ENCODE measurements around the gene CPPED1.

CPPED1 gene

DNA sequence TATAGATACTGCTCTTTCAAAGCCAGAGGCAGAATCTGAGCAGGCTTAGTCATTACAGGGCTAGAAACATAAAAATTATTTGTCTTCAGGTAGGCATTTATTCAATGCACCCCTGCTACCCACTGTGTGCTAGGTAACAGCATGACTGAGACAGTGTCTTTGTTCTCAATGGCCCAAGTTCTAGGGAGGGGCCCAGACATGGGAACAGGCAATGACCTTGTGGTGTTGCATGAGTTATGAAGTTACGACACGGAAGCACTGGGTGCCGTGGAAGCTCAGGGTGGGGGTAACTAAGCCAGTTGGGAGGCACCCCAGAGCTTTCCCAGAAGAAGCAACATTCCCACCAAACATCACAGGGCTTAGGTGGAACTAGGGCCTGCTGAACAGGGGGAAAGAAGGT is 87.0 kb downstream of the CPPED1 start:
- no peaks in the 10 kb centered on the region for H3K27me3 ChIP-seq (ENCODE audit: control insufficient read depth, insufficient read depth, low read length)
- H3K36me3 ChIP-seq (ENCODE audit: control insufficient read depth, insufficient read depth, low read length): no peaks in the 10 kb centered on the region
- H3K4me3 ChIP-seq (ENCODE audit: low read length): no peak overlapping the region

DNA sequence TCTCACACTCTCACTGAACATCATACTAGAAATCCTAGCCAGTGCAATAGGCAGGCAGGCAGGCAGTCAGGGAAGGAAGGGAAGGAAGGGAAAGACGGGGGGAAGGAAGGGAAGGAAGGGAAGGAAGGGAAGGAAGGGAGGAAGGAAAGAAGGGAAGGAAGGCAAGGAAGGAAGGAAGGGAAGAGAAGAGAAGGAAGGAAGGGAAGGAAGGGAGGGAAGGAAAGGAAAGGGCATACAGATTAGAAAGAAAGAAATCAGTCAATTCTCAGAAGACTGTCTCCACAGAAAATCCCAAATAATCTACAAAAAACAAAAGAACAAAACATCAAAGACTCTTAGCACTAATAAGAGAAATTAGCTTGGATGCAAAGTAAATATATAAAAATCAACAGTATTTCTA is 93.9 kb downstream of the CPPED1 start:
- Histone ChIP-seq H3K36me3 (ENCODE audit: control insufficient read depth, insufficient read depth, low read length) (no peaks in the 10 kb centered on the region), H3K4me1 (ENCODE audit: control insufficient read depth, insufficient read depth, low read length) (no peaks in the 10 kb centered on the region), H3K4me3 (ENCODE audit: low read length) (no peak overlapping the region)

More for the DNA sequence above, 87.0 kb downstream of the CPPED1 start:
- H3K4me1 ChIP-seq (ENCODE audit: control insufficient read depth, insufficient read depth, low read length): no peaks in the 10 kb centered on the region
- no peaks in the 10 kb centered on the region for H3K9me3 ChIP-seq (ENCODE audit: control insufficient read depth, low read length)
- H3K9ac ChIP-seq (ENCODE audit: low read length): no peak overlapping the region

DNA sequence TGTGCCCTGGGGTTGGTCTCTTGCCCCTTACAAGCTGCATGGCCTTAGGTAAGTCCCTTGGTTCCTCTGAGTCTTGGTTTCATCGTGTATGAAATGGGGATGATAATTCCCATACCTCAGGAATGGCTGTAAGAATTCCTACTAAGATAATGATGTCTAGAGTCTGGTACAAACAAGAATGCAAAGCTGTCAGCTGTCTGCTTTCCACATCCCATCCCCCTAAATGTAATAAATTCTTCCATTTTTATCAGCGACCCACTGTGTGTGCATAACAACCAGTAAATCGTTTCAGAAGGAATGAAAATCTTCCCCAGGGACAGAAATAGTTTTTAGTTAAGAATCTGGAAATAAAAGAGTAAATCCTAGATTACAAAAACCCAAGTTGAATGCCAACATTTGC is 95.4 kb downstream of the CPPED1 start:
- Histone ChIP-seq H3K4me1 (ENCODE audit: control insufficient read depth, insufficient read depth, low read length) (no peaks in the 10 kb centered on the region), H3K9ac (ENCODE audit: low read length) (no peak overlapping the region), H3K36me3 (ENCODE audit: control insufficient read depth, insufficient read depth, low read length) (no peaks in the 10 kb centered on the region), H3K4me3 (ENCODE audit: low read length) (no peak overlapping the region), H3K9me3 (ENCODE audit: control insufficient read depth, low read length) (no peaks in the 10 kb centered on the region), H3K27me3 (ENCODE audit: control insufficient read depth, insufficient read depth, low read length) (no peaks in the 10 kb centered on the region)

More for the DNA sequence above, 93.9 kb downstream of the CPPED1 start:
- Histone ChIP-seq H3K9ac (ENCODE audit: low read length) (no peak overlapping the region), H3K27me3 (ENCODE audit: control insufficient read depth, insufficient read depth, low read length) (no peaks in the 10 kb centered on the region), H3K9me3 (ENCODE audit: control insufficient read depth, low read length) (no peaks in the 10 kb centered on the region)

- Histone ChIP-seq H3K27me3 (ENCODE audit: control insufficient read depth, insufficient read depth, low read length) (no peaks in the 10 kb centered on the region), H3K9ac (ENCODE audit: low read length) (no peak overlapping the region), H3K4me1 (ENCODE audit: control insufficient read depth, insufficient read depth, low read length) (no peaks in the 10 kb centered on the region), H3K36me3 (ENCODE audit: control insufficient read depth, insufficient read depth, low read length) (no peaks in the 10 kb centered on the region), H3K9me3 (ENCODE audit: control insufficient read depth, low read length) (no peaks in the 10 kb centered on the region), H3K4me3 (ENCODE audit: low read length) (no peak overlapping the region)
Measured at GRCh38 chr16:12706628-12707027, 97.1 kb downstream of the CPPED1 start.

DNA sequence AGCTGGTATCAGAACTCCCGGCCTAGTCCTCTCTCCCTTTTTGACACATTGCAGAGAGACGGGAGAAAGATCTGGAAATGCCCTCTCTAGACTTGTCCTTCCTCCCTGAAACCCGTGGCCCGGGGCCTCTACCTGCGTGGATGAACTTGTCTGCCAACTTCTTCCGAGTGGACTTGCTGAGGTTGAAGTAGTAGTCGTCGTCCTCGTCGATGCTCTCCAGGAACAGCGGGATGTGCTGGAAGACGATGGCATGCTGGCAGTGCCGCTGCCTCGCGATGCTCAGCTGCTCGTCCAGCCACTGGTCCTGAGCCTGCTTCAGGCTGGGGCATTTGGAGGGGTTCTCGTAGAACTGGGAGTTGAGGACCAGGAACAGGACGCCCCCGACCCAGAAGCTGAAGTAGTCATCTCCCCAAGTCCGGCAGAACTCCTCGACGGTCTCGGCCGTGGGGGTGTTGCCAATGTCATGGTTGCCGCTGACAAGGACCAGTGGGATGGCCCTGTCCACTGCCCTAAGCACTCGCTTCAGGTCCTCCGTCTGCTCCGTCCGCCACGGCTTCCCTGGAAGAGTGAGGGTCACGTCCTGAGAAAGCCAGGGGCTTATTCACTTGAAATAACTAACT is 99.1 kb downstream of the CPPED1 start:
- Histone ChIP-seq H3K27me3 (ENCODE audit: control insufficient read depth, insufficient read depth, low read length) (no peaks in the 10 kb centered on the region), H3K4me1 (ENCODE audit: control insufficient read depth, insufficient read depth, low read length) (no peaks in the 10 kb centered on the region), H3K36me3 (ENCODE audit: control insufficient read depth, insufficient read depth, low read length) (no peaks in the 10 kb centered on the region), H3K9ac (ENCODE audit: low read length) (no peak overlapping the region), H3K4me3 (ENCODE audit: low read length) (no peak overlapping the region), H3K9me3 (ENCODE audit: control insufficient read depth, low read length) (no peaks in the 10 kb centered on the region)

GRCh38 chr16:12703935-12704334 is 99.8 kb downstream of the CPPED1 start:
- Histone ChIP-seq H3K9me3 (ENCODE audit: control insufficient read depth, low read length) (no peaks in the 10 kb centered on the region), H3K4me3 (ENCODE audit: low read length) (no peak overlapping the region), H3K36me3 (ENCODE audit: control insufficient read depth, insufficient read depth, low read length) (no peaks in the 10 kb centered on the region), H3K4me1 (ENCODE audit: control insufficient read depth, insufficient read depth, low read length) (no peaks in the 10 kb centered on the region), H3K27me3 (ENCODE audit: control insufficient read depth, insufficient read depth, low read length) (no peaks in the 10 kb centered on the region), H3K9ac (ENCODE audit: low read length) (no peak overlapping the region)

DNA sequence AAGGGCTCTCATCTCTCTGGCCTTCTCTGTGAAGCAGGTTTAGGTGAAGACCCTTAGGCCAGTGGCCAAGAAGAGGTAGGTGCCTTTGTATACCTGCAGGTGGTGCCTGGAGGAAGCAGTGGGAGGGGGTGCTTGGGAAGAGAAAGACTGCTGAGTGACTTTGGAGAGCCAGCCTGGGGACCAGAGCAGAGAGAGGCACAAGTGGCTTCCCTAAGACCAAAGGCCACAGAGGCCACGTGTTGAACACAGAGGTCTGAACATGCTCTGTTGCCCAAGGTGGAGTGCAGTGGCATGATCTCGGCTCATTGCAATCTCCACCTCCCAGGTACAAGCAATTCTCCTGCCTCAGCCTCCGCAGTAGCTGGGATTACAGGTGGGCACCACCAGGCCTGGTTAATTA is 103.5 kb downstream of the CPPED1 start:
- H3K9me3 ChIP-seq (ENCODE audit: control insufficient read depth, low read length): no peaks in the 10 kb centered on the region
- H3K36me3 ChIP-seq (ENCODE audit: control insufficient read depth, insufficient read depth, low read length): no peaks in the 10 kb centered on the region
- H3K4me3 ChIP-seq (ENCODE audit: low read length): no peak overlapping the region
- H3K9ac ChIP-seq (ENCODE audit: low read length): no peak overlapping the region
- H3K4me1 ChIP-seq (ENCODE audit: control insufficient read depth, insufficient read depth, low read length): no peaks in the 10 kb centered on the region
- H3K27me3 ChIP-seq (ENCODE audit: control insufficient read depth, insufficient read depth, low read length): no peaks in the 10 kb centered on the region

- H3K9me3 ChIP-seq (ENCODE audit: control insufficient read depth, low read length): no peaks in the 10 kb centered on the region
- no peaks in the 10 kb centered on the region for H3K36me3 ChIP-seq (ENCODE audit: control insufficient read depth, insufficient read depth, low read length)
Measured at GRCh38 chr16:12699161-12699560, 104.5 kb downstream of the CPPED1 start.

GRCh38 chr16:12697437-12697836 is 106.2 kb downstream of the CPPED1 start:
- Histone ChIP-seq H3K36me3 (ENCODE audit: control insufficient read depth, insufficient read depth, low read length) (no peaks in the 10 kb centered on the region), H3K4me3 (ENCODE audit: low read length) (no peak overlapping the region), H3K4me1 (ENCODE audit: control insufficient read depth, insufficient read depth, low read length) (no peaks in the 10 kb centered on the region), H3K9ac (ENCODE audit: low read length) (no peak overlapping the region), H3K27me3 (ENCODE audit: control insufficient read depth, insufficient read depth, low read length) (no peaks in the 10 kb centered on the region), H3K9me3 (ENCODE audit: control insufficient read depth, low read length) (no peaks in the 10 kb centered on the region)

More at GRCh38 chr16:12699161-12699560, 104.5 kb downstream of the CPPED1 start:
- no peak overlapping the region for H3K4me3 ChIP-seq (ENCODE audit: low read length)
- H3K9ac ChIP-seq (ENCODE audit: low read length): no peak overlapping the region
- no peaks in the 10 kb centered on the region for H3K27me3 ChIP-seq (ENCODE audit: control insufficient read depth, insufficient read depth, low read length)
- no peaks in the 10 kb centered on the region for H3K4me1 ChIP-seq (ENCODE audit: control insufficient read depth, insufficient read depth, low read length)

DNA sequence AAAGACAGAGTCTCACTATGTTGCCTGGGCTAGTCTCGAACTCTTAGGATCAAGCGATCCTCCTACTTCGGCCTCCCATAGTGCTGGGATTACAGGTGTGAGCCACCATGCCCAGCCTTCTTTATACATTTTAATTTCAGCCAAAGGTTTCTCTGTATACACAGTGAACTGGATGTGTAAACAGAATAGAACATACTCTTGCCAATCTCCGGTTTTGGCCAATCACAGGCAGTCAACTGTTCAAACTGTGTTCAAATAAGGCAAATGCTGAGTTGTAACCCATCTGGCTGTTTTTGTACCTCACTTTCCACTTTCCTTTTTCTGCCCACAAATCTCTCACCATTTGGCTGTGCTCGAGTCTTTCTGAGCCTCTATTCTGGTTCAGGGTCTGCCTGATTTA is 108.2 kb downstream of the CPPED1 start:
- Histone ChIP-seq H3K4me1 (ENCODE audit: control insufficient read depth, insufficient read depth, low read length) (no peaks in the 10 kb centered on the region), H3K36me3 (ENCODE audit: control insufficient read depth, insufficient read depth, low read length) (no peaks in the 10 kb centered on the region), H3K9ac (ENCODE audit: low read length) (no peak overlapping the region), H3K27me3 (ENCODE audit: control insufficient read depth, insufficient read depth, low read length) (no peaks in the 10 kb centered on the region), H3K9me3 (ENCODE audit: control insufficient read depth, low read length) (no peaks in the 10 kb centered on the region), H3K4me3 (ENCODE audit: low read length) (no peak overlapping the region)

DNA sequence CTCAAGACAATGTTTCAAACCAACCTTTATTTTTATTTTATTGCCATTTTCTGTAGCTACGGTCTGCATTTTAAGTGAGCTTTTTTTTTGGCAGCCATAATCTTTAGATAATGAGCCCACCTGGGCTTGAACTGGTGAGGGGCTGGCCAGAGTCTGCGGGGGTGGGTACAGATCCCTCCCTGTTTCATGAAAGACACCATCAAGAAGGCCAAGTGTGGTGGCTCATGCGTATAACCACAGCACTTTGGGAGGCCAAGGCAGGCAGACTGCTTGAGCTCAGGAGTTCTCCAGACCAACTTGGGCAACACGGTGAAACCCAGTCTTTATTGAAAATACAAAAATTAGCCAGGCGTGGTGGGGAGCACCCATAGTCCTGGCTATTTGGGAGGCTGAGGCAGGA is 113.7 kb downstream of the CPPED1 start:
- no peaks in the 10 kb centered on the region for H3K36me3 ChIP-seq (ENCODE audit: control insufficient read depth, insufficient read depth, low read length)

GRCh38 chr16:12688951-12689850 is 114.5 kb downstream of the CPPED1 start:
- Histone ChIP-seq H3K4me3 (ENCODE audit: low read length) (no peak overlapping the region), H3K9me3 (ENCODE audit: control insufficient read depth, low read length) (no peaks in the 10 kb centered on the region), H3K9ac (ENCODE audit: low read length) (no peak overlapping the region), H3K4me1 (ENCODE audit: control insufficient read depth, insufficient read depth, low read length) (no peaks in the 10 kb centered on the region), H3K36me3 (ENCODE audit: control insufficient read depth, insufficient read depth, low read length) (no peaks in the 10 kb centered on the region), H3K27me3 (ENCODE audit: control insufficient read depth, insufficient read depth, low read length) (no peaks in the 10 kb centered on the region)

More for the DNA sequence above, 113.7 kb downstream of the CPPED1 start:
- no peaks in the 10 kb centered on the region for H3K9me3 ChIP-seq (ENCODE audit: control insufficient read depth, low read length)
- no peak overlapping the region for H3K9ac ChIP-seq (ENCODE audit: low read length)
- no peak overlapping the region for H3K4me3 ChIP-seq (ENCODE audit: low read length)
- H3K4me1 ChIP-seq (ENCODE audit: control insufficient read depth, insufficient read depth, low read length): no peaks in the 10 kb centered on the region
- H3K27me3 ChIP-seq (ENCODE audit: control insufficient read depth, insufficient read depth, low read length): no peaks in the 10 kb centered on the region
